ENCODE data around the gene APOD.

GRCh38 chr3:195563317-195563716 lies 20.4 kb downstream of the APOD start:
- TF ChIP-seq CTCF (conservative IDR thresholded peaks at IDR 0.05; ENCODE audit: low read depth, low read length): no peak
- no peak for TF ChIP-seq EZH2 (IDR thresholded peaks at IDR 0.05; ENCODE audit: borderline replicate concordance, low read depth, low read length, poor library complexity, severe bottlenecking)

Data from A673 (cell line).